OCI-LY7 (cell line): ENCODE measurements around the gene RPLP2. TPM values are rescaled to one million over a fixed set of nuclear protein-coding genes. Genes with fewer than 3 reads are reported as not detected.

Experiments used
- BruUV-seq: library from RNA; stranded (reverse); fragments of 400-500 nt; replicated peaks from 2 replicates; lab custom pipeline; 2021; lab: Mats Ljungman, UMichigan
- CTCF ChIA-PET: fragments of 300-600 bp; sonication (Branson Sonifier 250); formaldehyde crosslinking; loops from one replicate; lab custom pipeline; 2022; ENCODE audit warnings: antibody characterized with exemption; ENCODE audit not compliant: unreplicated experiment; lab: Charles Lee
- POLR2A ChIA-PET: fragments of 300-600 bp; sonication (Branson Sonifier 250); formaldehyde crosslinking; loops from one replicate; lab custom pipeline; 2022; ENCODE audit warnings: antibody characterized with exemption; lab: Charles Lee
- DNase-seq: peaks from one replicate; pipeline ENCODE4 v3.0.0-alpha.2; 2015; ENCODE audit warnings: low spot score
- H2AFZ ChIP-seq: fragments of 200-600 bp; sonication (generic), shearing (Covaris generic); 2 replicates; pipeline ENCODE4 v1.6.1; 2014; ENCODE audit warnings: mild to moderate bottlenecking, antibody characterized with exemption, low read length, moderate library complexity
- H3K27ac ChIP-seq: fragments of 200-600 bp; sonication (generic); 2 replicates; pipeline ENCODE4 v1.5.1; 2014; ENCODE audit warnings: mixed run types, low read depth, mild to moderate bottlenecking, moderate library complexity, low read length, inconsistent platforms; ENCODE audit not compliant: poor library complexity, severe bottlenecking
- H3K36me3 ChIP-seq: fragments of 200-600 bp; sonication (generic); 2 replicates; pipeline ENCODE4 v1.6.1; 2014; ENCODE audit warnings: mild to moderate bottlenecking, antibody characterized with exemption, low read length, moderate library complexity, mixed read lengths; ENCODE audit not compliant: insufficient read depth
- H3K4me1 ChIP-seq: fragments of 200-600 bp; sonication (generic); 2 replicates; pipeline ENCODE4 v1.5.1; 2014; ENCODE audit warnings: mild to moderate bottlenecking, low read length; ENCODE audit not compliant: insufficient read depth, poor library complexity, severe bottlenecking
- H3K4me2 ChIP-seq: fragments of 200-600 bp; sonication (generic); 2 replicates; pipeline ENCODE4 v1.6.1; 2014; ENCODE audit warnings: mild to moderate bottlenecking, low read length
- H3K4me3 ChIP-seq: fragments of 200-600 bp; sonication (generic); 2 replicates; pipeline ENCODE4 v1.5.1; 2014; ENCODE audit warnings: mild to moderate bottlenecking, low read depth, low read length; ENCODE audit not compliant: poor library complexity, severe bottlenecking
- H3K79me2 ChIP-seq: fragments of 200-600 bp; sonication (generic); 2 replicates; pipeline ENCODE4 v1.6.1; 2016; ENCODE audit warnings: low read depth, mild to moderate bottlenecking, low read length, moderate library complexity, mixed read lengths; ENCODE audit not compliant: insufficient read depth
- H3K9me2 ChIP-seq: fragments of 200-600 bp; sonication (generic); 2 replicates; pipeline ENCODE4 v1.6.1; 2016; ENCODE audit warnings: mild to moderate bottlenecking, low read length, mixed read lengths; ENCODE audit not compliant: insufficient read depth
- H3K9me3 ChIP-seq: fragments of 200-600 bp; sonication (generic); 2 replicates; pipeline ENCODE4 v1.6.1; 2014; ENCODE audit warnings: mild to moderate bottlenecking, mixed run types, low read length, mixed read lengths
- H4K20me1 ChIP-seq: fragments of 200-600 bp; sonication (generic); 2 replicates; pipeline ENCODE4 v1.6.1; 2014; ENCODE audit warnings: mild to moderate bottlenecking, antibody characterized with exemption, low read length, moderate library complexity, mixed read lengths; ENCODE audit not compliant: insufficient read depth
- EZH2phosphoT487 ChIP-seq: fragments of 200-600 bp; sonication (generic); IDR thresholded peaks from 2 replicates; pipeline ENCODE4 v1.6.1; 2018; ENCODE audit warnings: low read depth, borderline replicate concordance, mild to moderate bottlenecking, mixed run types, antibody characterized with exemption, low read length, moderate library complexity, mixed read lengths
- intact Hi-C: fragments of 100-400 bp; cut with micrococcal nuclease; formaldehyde crosslinking; loops from one replicate; pipeline ENCODE4 v1.10.0; 2022; ENCODE audit not compliant: unreplicated experiment
- total RNA-seq, 2 experiments: library from RNA; depleted of rRNA in 1 of 2; stranded (reverse); fragments of >200 nt in 1 of 2; shearing (Covaris generic) in 1 of 2; gene quantifications; 2 replicates each; pipeline ENCODE4 v1.2.3, GENCODE V29; 2014 to 2022
- TF ChIP-seq, protein P1 (sequence below): fragments of 200-600 bp; sonication (generic); conservative IDR thresholded peaks from 2 replicates; pipeline ENCODE4 v1.5.1; 2014; ENCODE audit warnings: mild to moderate bottlenecking, antibody characterized with exemption, low read length, moderate library complexity, mixed read lengths

Gene RPLP2
- total RNA-seq, 2 experiments from 2014 or later, result 1,564 to 3,147 TPM

DNA sequence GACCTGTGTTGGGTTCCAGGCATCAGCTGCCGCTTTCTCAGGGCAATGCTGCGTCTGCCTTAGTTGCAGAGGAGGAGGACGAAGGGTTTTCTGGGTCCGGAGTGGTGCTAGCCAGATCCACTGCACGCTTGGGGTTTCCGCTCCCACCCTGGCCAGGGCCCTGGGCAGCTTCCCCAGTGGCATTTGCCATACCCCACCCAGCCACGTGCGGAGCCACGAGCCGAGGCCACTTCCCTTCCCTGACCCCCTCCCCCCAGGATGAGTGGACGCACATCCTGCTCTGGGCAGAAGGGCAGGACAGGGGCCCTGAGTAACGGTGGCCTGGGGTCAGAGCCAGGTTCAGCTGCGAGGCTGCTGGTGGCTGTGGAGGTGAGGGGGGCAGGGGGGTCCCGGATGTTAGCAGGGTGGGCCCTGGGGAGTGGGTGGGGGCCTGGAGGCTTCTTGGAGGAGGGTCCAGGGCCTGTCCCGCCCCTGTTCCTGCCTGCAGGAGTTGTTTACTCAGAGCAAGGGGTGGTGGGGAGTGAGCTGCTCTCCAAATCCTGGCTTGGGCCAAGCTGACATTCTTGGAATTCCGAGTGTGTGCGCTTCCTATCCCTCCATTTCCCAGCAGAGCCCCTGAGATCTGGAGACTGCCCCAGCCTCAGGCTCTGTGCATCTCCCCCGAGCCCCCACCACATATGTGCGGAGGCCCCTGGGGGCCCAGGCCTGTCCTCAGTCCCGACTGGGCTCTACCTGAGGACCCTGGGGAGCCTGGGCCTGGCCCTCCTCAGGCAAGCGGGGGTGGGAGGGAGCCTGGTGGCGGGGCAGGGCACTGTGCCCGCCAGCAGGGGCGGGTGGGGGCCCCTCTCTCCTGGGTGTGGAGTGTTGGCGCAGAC, 34.3 kb downstream of the RPLP2 start:
- no TSS peak for BruUV-seq
- no peaks in the 10 kb centered on the region for H3K9me3 ChIP-seq
- H3K36me3 ChIP-seq, result peaks cover 17% of the 10 kb centered on the region
- ChIA-PET POLR2A (interaction anchor here (0.9 to 1.3 kb wide), 3 partner anchors 14 to 35 kb away, joined by 3 to 4 read pairs (median 4); partner anchors contain the start of gene PNPLA2), CTCF (no interaction called here)
- H3K4me2 ChIP-seq, result peak overlapping the region; percentile 83
- no peak for DNase-seq
- intact Hi-C loops, result loop anchor here (2.0 kb wide), 1 partner anchor 35 kb away; the partner anchor contains the start of gene RPLP2
- H3K79me2 ChIP-seq, result peaks cover 18% of the 10 kb centered on the region
- TF ChIP-seq, protein P1, sequence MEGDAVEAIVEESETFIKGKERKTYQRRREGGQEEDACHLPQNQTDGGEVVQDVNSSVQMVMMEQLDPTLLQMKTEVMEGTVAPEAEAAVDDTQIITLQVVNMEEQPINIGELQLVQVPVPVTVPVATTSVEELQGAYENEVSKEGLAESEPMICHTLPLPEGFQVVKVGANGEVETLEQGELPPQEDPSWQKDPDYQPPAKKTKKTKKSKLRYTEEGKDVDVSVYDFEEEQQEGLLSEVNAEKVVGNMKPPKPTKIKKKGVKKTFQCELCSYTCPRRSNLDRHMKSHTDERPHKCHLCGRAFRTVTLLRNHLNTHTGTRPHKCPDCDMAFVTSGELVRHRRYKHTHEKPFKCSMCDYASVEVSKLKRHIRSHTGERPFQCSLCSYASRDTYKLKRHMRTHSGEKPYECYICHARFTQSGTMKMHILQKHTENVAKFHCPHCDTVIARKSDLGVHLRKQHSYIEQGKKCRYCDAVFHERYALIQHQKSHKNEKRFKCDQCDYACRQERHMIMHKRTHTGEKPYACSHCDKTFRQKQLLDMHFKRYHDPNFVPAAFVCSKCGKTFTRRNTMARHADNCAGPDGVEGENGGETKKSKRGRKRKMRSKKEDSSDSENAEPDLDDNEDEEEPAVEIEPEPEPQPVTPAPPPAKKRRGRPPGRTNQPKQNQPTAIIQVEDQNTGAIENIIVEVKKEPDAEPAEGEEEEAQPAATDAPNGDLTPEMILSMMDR, result no peak
- no peak for TF ChIP-seq EZH2phosphoT487
- H3K4me1 ChIP-seq, result peaks cover 36% of the 10 kb centered on the region
- H3K27ac ChIP-seq, result no peak overlapping the region
- H3K4me3 ChIP-seq, result peak overlapping the region; percentile 89
- no peak overlapping the region for H2AFZ ChIP-seq
- peaks cover 10% of the 10 kb centered on the region; the same call in 1 of the 2 replicates for H4K20me1 ChIP-seq
- H3K9me2 ChIP-seq, result no peaks in the 10 kb centered on the region

DNA sequence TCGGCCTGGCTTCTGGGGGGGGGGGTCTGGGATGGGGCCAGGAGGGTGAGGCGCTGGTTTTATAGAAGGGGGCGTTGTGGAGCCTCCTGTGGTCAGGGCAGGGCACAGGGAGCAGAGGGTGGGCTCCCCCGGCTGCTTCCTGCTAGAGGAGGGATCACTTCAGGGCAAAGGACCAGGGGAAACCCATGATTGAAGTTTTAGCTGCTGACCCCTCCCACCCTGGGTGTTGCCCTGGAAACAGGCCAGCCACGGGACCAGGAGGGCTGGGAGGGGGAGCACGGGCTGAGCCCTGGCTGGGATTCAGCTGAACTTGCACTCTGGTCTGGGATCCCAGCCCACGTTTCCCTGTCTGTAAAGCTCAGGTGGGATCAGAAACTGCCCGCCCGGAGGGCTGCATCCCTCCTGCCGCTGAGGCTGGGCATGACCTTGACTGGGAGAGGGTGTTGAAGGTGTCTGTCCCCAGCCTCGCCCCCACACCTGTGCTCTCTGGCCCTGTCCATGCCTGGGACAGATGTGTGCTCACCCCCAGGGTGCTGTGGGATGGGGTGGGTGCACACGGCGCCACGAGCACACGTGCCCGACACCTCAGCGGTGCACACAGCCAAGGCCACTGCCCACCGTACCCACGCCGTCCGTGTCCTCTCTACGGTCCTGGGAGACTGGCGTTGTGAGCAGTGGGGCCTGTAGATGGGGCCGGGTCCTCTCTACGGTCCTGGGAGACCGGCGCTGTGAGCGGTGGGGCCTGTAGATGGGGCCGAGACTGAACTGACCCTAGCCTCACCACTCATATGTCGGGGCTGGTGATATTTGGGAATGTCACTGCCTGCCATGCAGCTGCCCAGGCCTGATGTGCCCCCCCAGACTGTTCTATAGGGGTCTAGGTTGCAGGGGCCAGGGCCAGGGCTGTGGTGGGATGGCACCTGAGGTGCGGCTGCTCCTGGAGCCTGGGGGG, 35.2 kb downstream of the RPLP2 start:
- peak; percentile 32 for DNase-seq

More for the DNA sequence above, 35.2 kb downstream of the RPLP2 start:
- no peak overlapping the region for H2AFZ ChIP-seq
- H3K36me3 ChIP-seq, result peaks cover 8% of the 10 kb centered on the region; the same call in 1 of the 2 replicates
- ChIA-PET CTCF (interaction anchor here (0.6 to 0.7 kb wide), 2 partner anchors 11 to 420 kb away, joined by 3 read pairs; no protein-coding TSS in a partner anchor), POLR2A (interaction anchor here (0.8 kb wide), 1 partner anchor 23 kb away, joined by 3 read pairs; no protein-coding TSS in a partner anchor)
- H3K4me2 ChIP-seq, result no peak overlapping the region; the same call in 1 of the 2 replicates
- no peaks in the 10 kb centered on the region for H3K9me3 ChIP-seq
- intact Hi-C loops, result loop anchor here (5.0 kb wide), 2 partner anchors 62 to 132 kb away; no protein-coding TSS in a partner anchor
- no peak overlapping the region for H3K27ac ChIP-seq
- H3K4me3 ChIP-seq, result no peak overlapping the region
- H3K79me2 ChIP-seq, result peaks cover 18% of the 10 kb centered on the region
- peaks cover 10% of the 10 kb centered on the region; the same call in 1 of the 2 replicates for H4K20me1 ChIP-seq
- peaks cover 40% of the 10 kb centered on the region for H3K4me1 ChIP-seq
- no TSS peak for BruUV-seq
- TF ChIP-seq, protein P1, result no peak
- no peak for TF ChIP-seq EZH2phosphoT487
- no peaks in the 10 kb centered on the region for H3K9me2 ChIP-seq
